Astrocyte of the hippocampus (primary cell): ENCODE results near the gene FREM3.
A peak's percentile ranks its signal among the peaks of the same experiment; 100 is the strongest.
"Not testable (repeated sequence)": the region's sequence is repeated elsewhere in the genome, so short reads cannot be mapped to it uniquely, and the experiment has no call there.

Experiments used
- DNase-seq: peaks from one replicate; pipeline ENCODE4 v3.0.0; 2011; ENCODE audit warnings: low read depth, low spot score

The FREM3 gene

GRCh38 chr4:143700416-143701352 lies at the start of gene FREM3:
TSS of gene FREM3 (minus strand) at chr4:143700675. CDS start at chr4:143700675, 0 bp downstream.
- peak; percentile 35 for DNase-seq

GRCh38 chr4:143745874-143746273 lies 45.4 kb upstream of the FREM3 start:
- DNase-seq, result no peak

GRCh38 chr4:143743591-143743990 lies 43.1 kb upstream of the FREM3 start:
- no peak for DNase-seq

GRCh38 chr4:143742834-143743233 lies 42.4 kb upstream of the FREM3 start:
- no peak for DNase-seq

GRCh38 chr4:143736861-143737260 lies 36.4 kb upstream of the FREM3 start:
- DNase-seq, result no peak

GRCh38 chr4:143736061-143736460 lies 35.6 kb upstream of the FREM3 start:
- DNase-seq, result not testable (repeated sequence)

GRCh38 chr4:143728166-143728565 lies 27.7 kb upstream of the FREM3 start:
- DNase-seq, result peak; percentile 46

GRCh38 chr4:143726714-143727113 lies 26.2 kb upstream of the FREM3 start:
- DNase-seq, result no peak

- DNase-seq, result no peak
Measured at GRCh38 chr4:143721317-143721716, 20.8 kb upstream of the FREM3 start.

GRCh38 chr4:143718748-143719147 lies 18.3 kb upstream of the FREM3 start:
- not testable (repeated sequence) for DNase-seq

GRCh38 chr4:143713955-143714625 lies 13.6 kb upstream of the FREM3 start:
- DNase-seq, result no peak

GRCh38 chr4:143713553-143713952 lies 13.1 kb upstream of the FREM3 start:
- no peak for DNase-seq

- DNase-seq, result no peak
Measured at GRCh38 chr4:143712155-143712550, 11.7 kb upstream of the FREM3 start.

- no peak for DNase-seq
Measured at GRCh38 chr4:143711543-143712154, 11.2 kb upstream of the FREM3 start.

- DNase-seq, result no peak
Measured at GRCh38 chr4:143701365-143701764, 890 bp upstream of the FREM3 start.

- peak; percentile 38 for DNase-seq
Measured at GRCh38 chr4:143700046-143700415, 444 bp downstream of the FREM3 start.

GRCh38 chr4:143699331-143700045 lies 987 bp downstream of the FREM3 start:
- no peak for DNase-seq

GRCh38 chr4:143693856-143694255 lies 6.6 kb downstream of the FREM3 start:
- no peak for DNase-seq

GRCh38 chr4:143692241-143692640 lies 8.2 kb downstream of the FREM3 start:
- no peak for DNase-seq

GRCh38 chr4:143679434-143679833 lies 21.0 kb downstream of the FREM3 start:
- no peak for DNase-seq

GRCh38 chr4:143673629-143674028 lies 26.8 kb downstream of the FREM3 start:
- not testable (repeated sequence) for DNase-seq
